NCI-H2227 (cell line): ENCODE measurements around the gene FAM20A.

Experiments
- DNase-seq: peaks from one replicate; lab custom pipeline; 2025; ENCODE audit not compliant: unreplicated experiment; lab: John Stamatoyannopoulos, UW

Gene FAM20A

GRCh38 chr17:68567581-68567980, 33.6 kb downstream of the FAM20A start:
- DNase-seq = no peak

- DNase-seq = no peak
Measured at GRCh38 chr17:68567035-68567434, 34.1 kb downstream of the FAM20A start.

- no peak for DNase-seq
Measured at GRCh38 chr17:68566442-68566738, 34.8 kb downstream of the FAM20A start.

GRCh38 chr17:68565661-68566441, 35.3 kb downstream of the FAM20A start:
- no peak for DNase-seq

GRCh38 chr17:68564415-68565111, 36.6 kb downstream of the FAM20A start:
- no peak for DNase-seq

- DNase-seq = no peak
Measured at GRCh38 chr17:68562736-68563135, 38.4 kb downstream of the FAM20A start.

GRCh38 chr17:68560966-68561720, 40.0 kb downstream of the FAM20A start:
- DNase-seq = no peak

- DNase-seq = no peak
Measured at GRCh38 chr17:68559316-68559715, 41.9 kb downstream of the FAM20A start.

GRCh38 chr17:68556551-68556950, 44.6 kb downstream of the FAM20A start:
- DNase-seq = no peak

GRCh38 chr17:68544111-68544915, 56.9 kb downstream of the FAM20A start:
- no peak for DNase-seq

- no peak for DNase-seq
Measured at GRCh38 chr17:68542698-68543463, 58.3 kb downstream of the FAM20A start.

- DNase-seq = no peak
Measured at GRCh38 chr17:68541816-68542215, 59.4 kb downstream of the FAM20A start.

GRCh38 chr17:68540981-68541380, 60.2 kb downstream of the FAM20A start:
- no peak for DNase-seq

- DNase-seq = no peak
Measured at GRCh38 chr17:68539548-68540467, 61.4 kb downstream of the FAM20A start.

GRCh38 chr17:68535922-68536321, 65.2 kb downstream of the FAM20A start:
- no peak for DNase-seq

GRCh38 chr17:68534695-68535088, 66.5 kb downstream of the FAM20A start:
- DNase-seq = no peak

GRCh38 chr17:68533887-68534694, 67.1 kb downstream of the FAM20A start:
- DNase-seq = no peak

- DNase-seq = no peak
Measured at GRCh38 chr17:68532826-68533225, 68.3 kb downstream of the FAM20A start.

GRCh38 chr17:68531252-68531651, 69.9 kb downstream of the FAM20A start:
- DNase-seq = no peak
